ENCODE results near the gene LAMC2.

GRCh38 chr1:183180634-183181056 is 5.4 kb upstream of the LAMC2 start:
- TF ChIP-seq POLR2A (IDR thresholded peaks at IDR 0.05) (no peak), CTCF (IDR thresholded peaks at IDR 0.05) (no peak), POLR2AphosphoS5 (IDR thresholded peaks at IDR 0.05; ENCODE audit: insufficient read depth in 1 of 2, low read depth in 1 of 2) (no peak)

Data from vagina (tissue), 2 donors.